Measurements from ENCODE around the gene RPL41.

RPL41 gene

DNA sequence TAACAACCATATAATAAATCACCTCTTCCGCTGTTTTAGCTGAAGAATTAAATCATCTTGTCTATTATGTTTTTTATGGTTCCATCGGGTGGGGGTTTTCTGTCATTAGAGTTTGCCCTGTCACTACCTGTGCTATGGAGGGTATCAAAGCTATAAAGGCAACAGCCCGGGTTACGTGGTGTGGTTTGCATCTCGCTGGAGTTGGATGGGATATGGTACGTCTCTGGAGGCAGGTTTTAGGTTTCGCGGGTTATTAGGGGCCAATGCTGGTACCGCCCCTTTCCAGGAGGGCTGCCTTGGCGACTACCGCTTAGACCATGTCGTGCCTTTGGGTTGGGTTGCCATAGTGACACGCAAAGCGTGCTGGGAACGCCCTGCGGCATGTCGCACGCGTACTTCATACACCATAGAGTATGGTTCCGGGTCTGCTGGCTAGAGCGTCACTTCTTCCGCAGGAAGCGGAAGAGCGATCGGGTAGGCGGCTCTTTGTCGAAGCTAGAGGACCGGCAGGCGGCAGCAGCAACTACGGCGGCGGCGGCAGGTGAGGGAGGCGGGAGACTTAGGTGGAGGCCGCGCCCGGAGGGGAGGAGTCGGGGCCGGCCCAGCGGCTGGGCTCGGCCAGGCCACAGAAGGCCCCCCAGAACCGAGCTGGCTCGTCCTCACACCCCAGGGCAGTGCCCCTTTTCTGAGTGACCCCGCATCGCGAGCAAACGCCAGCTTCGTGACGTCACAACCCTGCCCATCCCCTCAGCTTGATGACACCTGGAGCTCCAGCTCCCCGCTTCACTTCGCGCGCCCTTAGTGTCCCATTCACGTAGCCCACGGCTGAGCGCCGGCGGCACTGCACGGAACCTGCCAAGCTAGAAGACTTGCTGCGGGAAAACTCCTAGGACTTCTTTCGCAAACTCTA lies 1.6 kb downstream of the RPL41 start, which contains the start of gene ZC3H10:
TSS of gene ZC3H10 (plus strand) at position 489 of the 910 bp plus-strand sequence. CDS start 2,297 bp downstream, outside the sequence.
- 1% methylated on average over 50 to 55 of the region's 61 CpGs for WGBS, 2 experiments (ENCODE audit: insufficient coverage in 2 of 2)
- Histone ChIP-seq H3K36me3 (ENCODE audit: control insufficient read depth, insufficient read depth, low read length) (peaks cover 38% of the 10 kb centered on the region), H3K27ac (ENCODE audit: low read depth, low read length, severe bottlenecking) (peak within 1 kb of the TSS; percentile 97), H3K9me3 (ENCODE audit: control insufficient read depth, low read length) (peaks cover 4% of the 10 kb centered on the region), H3K4me1 (ENCODE audit: control insufficient read depth, insufficient read depth, low read length, poor library complexity, severe bottlenecking) (peaks cover 17% of the 10 kb centered on the region), H3K4me3 (ENCODE audit: extremely low read depth, insufficient read depth, low read length, poor library complexity, severe bottlenecking) (peak within 1 kb of the TSS; percentile 86)

- peaks cover 4% of the 10 kb centered on the region for H3K9me3 ChIP-seq (ENCODE audit: control insufficient read depth, low read length)
- peak overlapping the region; percentile 86 for H3K4me3 ChIP-seq (ENCODE audit: extremely low read depth, insufficient read depth, low read length, poor library complexity, severe bottlenecking)
- peaks cover 31% of the 10 kb centered on the region for H3K36me3 ChIP-seq (ENCODE audit: control insufficient read depth, insufficient read depth, low read length)
- peaks cover 17% of the 10 kb centered on the region for H3K4me1 ChIP-seq (ENCODE audit: control insufficient read depth, insufficient read depth, low read length, poor library complexity, severe bottlenecking)
- 28 to 31% methylated on average over 9 to 12 of the region's 13 CpGs for WGBS, 2 experiments (ENCODE audit: insufficient coverage in 2 of 2)
- H3K27ac ChIP-seq (ENCODE audit: low read depth, low read length, severe bottlenecking) = peak overlapping the region; percentile 73
These were observed 2.4 kb downstream of the RPL41 start for GRCh38 chr12:56118688-56119357.

GRCh38 chr12:56119361-56119796 lies 2.9 kb downstream of the RPL41 start:
- H3K4me3 ChIP-seq (ENCODE audit: extremely low read depth, insufficient read depth, low read length, poor library complexity, severe bottlenecking) = peak overlapping the region; percentile 86
- H3K4me1 ChIP-seq (ENCODE audit: control insufficient read depth, insufficient read depth, low read length, poor library complexity, severe bottlenecking) = peaks cover 17% of the 10 kb centered on the region
- 0% methylated on average over 2 of the region's 2 CpGs for WGBS, 2 experiments (ENCODE audit: insufficient coverage in 2 of 2)
- H3K36me3 ChIP-seq (ENCODE audit: control insufficient read depth, insufficient read depth, low read length) = peaks cover 28% of the 10 kb centered on the region
- peak overlapping the region; percentile 38 for H3K27ac ChIP-seq (ENCODE audit: low read depth, low read length, severe bottlenecking)
- peaks cover 4% of the 10 kb centered on the region for H3K9me3 ChIP-seq (ENCODE audit: control insufficient read depth, low read length)

DNA sequence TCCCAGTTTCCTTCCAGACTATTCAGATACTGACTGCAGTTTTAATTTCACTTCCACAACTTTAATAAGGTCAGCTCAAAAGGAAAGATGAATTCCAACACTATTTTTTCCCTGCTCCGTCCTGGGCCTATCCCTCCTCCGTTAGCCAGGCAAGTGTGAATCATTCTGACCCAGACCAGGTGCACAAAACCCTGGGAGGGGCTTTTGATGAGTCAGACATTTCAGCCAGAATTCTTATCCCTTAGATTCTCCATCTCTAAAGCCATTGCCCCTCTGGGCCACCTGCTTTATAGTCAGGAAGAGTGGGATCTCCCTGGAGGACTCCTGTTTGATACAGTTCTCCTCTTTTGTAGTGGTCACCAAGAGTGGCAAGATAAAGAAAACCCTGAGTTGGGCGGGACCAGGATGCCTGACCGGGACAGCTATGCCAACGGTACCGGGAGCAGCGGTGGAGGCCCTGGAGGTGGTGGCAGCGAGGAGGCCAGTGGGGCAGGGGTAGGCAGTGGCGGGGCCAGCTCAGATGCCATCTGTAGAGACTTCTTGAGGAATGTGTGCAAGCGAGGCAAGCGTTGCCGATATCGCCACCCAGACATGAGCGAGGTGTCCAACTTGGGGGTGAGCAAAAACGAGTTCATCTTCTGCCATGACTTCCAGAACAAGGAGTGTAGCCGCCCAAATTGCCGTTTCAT lies 3.9 kb downstream of the RPL41 start:
- H3K9me3 ChIP-seq (ENCODE audit: control insufficient read depth, low read length) = peaks cover 2% of the 10 kb centered on the region
- no peak overlapping the region for H3K4me3 ChIP-seq (ENCODE audit: extremely low read depth, insufficient read depth, low read length, poor library complexity, severe bottlenecking)
- H3K4me1 ChIP-seq (ENCODE audit: control insufficient read depth, insufficient read depth, low read length, poor library complexity, severe bottlenecking) = peaks cover 17% of the 10 kb centered on the region
- H3K36me3 ChIP-seq (ENCODE audit: control insufficient read depth, insufficient read depth, low read length) = peaks cover 28% of the 10 kb centered on the region
- H3K27ac ChIP-seq (ENCODE audit: low read depth, low read length, severe bottlenecking) = no peak overlapping the region
- 96 to 98% methylated on average over 16 to 17 of the region's 17 CpGs for WGBS, 2 experiments (ENCODE audit: insufficient coverage in 2 of 2)

DNA sequence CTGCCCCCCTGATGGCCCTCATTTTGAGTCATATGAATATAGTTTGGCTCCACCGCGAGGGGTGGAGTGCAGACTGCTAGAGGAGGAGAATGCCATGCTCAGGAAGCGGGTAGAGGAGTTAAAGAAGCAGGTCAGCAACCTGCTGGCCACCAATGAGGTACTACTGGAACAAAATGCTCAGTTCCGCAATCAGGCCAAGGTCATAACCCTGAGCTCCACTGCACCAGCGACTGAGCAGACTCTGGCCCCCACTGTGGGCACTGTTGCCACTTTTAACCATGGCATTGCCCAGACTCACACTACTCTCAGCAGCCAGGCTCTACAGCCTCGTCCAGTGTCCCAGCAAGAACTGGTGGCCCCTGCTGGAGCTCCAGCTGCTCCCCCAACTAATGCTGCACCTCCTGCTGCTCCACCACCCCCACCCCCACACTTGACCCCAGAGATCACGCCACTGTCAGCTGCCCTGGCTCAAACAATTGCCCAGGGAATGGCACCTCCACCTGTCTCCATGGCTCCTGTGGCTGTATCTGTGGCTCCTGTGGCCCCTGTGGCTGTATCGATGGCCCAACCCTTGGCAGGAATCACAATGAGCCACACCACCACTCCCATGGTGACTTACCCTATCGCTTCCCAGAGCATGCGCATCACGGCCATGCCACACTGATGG lies 4.9 kb downstream of the RPL41 start:
- WGBS, 2 experiments (ENCODE audit: insufficient coverage in 2 of 2) = 96 to 98% methylated on average over 9 to 11 of the region's 11 CpGs
- Histone ChIP-seq H3K4me1 (ENCODE audit: control insufficient read depth, insufficient read depth, low read length, poor library complexity, severe bottlenecking) (peaks cover 19% of the 10 kb centered on the region), H3K9me3 (ENCODE audit: control insufficient read depth, low read length) (no peaks in the 10 kb centered on the region), H3K27ac (ENCODE audit: low read depth, low read length, severe bottlenecking) (no peak overlapping the region), H3K4me3 (ENCODE audit: extremely low read depth, insufficient read depth, low read length, poor library complexity, severe bottlenecking) (no peak overlapping the region), H3K36me3 (ENCODE audit: control insufficient read depth, insufficient read depth, low read length) (peaks cover 28% of the 10 kb centered on the region)

DNA sequence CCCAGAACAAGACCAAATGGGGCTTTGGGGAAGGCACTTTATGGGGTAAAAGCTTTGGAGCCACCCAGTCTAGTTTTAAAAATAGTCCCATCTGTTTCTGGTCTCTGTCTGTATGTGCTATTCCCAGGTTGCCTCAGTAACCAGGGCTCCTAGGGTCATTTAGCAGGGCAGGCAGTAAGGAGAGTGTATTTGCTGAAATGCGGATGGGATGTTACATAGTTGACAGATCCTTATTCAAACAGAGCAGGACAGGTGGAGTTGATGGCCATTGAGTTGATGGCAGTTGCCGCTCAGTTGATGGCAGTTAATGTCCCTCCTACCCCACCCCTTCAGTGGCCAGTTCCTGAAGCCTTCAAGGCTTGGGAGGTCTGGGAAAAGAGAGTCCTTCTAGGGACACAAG lies 6.2 kb downstream of the RPL41 start:
- Histone ChIP-seq H3K9me3 (ENCODE audit: control insufficient read depth, low read length) (no peaks in the 10 kb centered on the region), H3K4me1 (ENCODE audit: control insufficient read depth, insufficient read depth, low read length, poor library complexity, severe bottlenecking) (peaks cover 31% of the 10 kb centered on the region), H3K36me3 (ENCODE audit: control insufficient read depth, insufficient read depth, low read length) (peaks cover 22% of the 10 kb centered on the region), H3K27ac (ENCODE audit: low read depth, low read length, severe bottlenecking) (no peak overlapping the region), H3K4me3 (ENCODE audit: extremely low read depth, insufficient read depth, low read length, poor library complexity, severe bottlenecking) (no peak overlapping the region)
- 75 to 100% methylated on average over 1 to 2 of the region's 2 CpGs for WGBS, 2 experiments (ENCODE audit: insufficient coverage in 2 of 2)

DNA sequence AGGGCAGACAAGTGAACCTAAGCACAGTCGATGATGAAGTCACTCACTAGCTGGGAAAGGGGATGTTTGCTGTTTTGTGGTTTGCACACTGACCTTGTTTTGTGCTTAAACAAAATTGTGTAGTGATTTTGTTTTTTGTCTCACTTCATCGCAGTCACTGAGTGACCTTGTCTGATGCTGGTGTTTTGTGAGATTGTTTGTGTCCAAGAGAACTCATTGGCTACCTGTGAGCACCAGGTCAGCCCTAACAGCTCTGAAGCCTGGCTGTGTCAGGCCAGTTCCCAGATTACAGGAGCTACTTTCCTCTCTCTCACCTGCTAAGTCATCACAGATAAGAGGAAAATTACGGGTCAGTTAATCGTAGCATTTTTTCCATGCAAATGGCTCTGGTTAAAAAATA lies 7.7 kb downstream of the RPL41 start:
- 100% methylated on average over 2 to 4 of the region's 4 CpGs for WGBS, 2 experiments (ENCODE audit: insufficient coverage in 2 of 2)
- no peaks in the 10 kb centered on the region for H3K9me3 ChIP-seq (ENCODE audit: control insufficient read depth, low read length)
- no peak overlapping the region for H3K27ac ChIP-seq (ENCODE audit: low read depth, low read length, severe bottlenecking)
- H3K4me1 ChIP-seq (ENCODE audit: control insufficient read depth, insufficient read depth, low read length, poor library complexity, severe bottlenecking) = peaks cover 24% of the 10 kb centered on the region
- H3K36me3 ChIP-seq (ENCODE audit: control insufficient read depth, insufficient read depth, low read length) = peaks cover 21% of the 10 kb centered on the region
- H3K4me3 ChIP-seq (ENCODE audit: extremely low read depth, insufficient read depth, low read length, poor library complexity, severe bottlenecking) = no peak overlapping the region

DNA sequence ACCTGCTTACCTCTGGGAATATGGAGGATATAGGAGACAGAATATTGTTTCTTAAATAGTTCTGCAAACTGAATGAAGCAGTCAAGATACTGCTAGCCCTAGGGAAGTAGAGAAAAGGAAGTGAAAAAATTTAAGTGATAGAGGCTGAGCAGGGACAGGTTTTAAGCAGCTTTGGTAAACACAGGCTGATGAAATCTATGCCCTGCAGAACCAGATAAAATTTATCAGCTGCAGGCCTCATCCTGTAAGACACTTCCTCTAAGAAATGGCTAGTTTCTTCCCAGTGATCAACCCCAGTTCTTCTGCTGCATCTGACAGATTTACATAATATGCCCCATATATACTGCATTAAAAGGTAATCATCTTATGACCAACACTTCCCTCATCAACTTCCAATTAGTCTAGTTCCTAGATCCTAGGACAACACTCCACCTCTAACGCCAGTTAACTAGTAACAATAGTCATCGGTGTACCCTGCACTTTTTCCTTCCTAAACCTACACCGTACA lies 10.4 kb downstream of the RPL41 start:
- H3K9me3 ChIP-seq (ENCODE audit: control insufficient read depth, low read length) = no peaks in the 10 kb centered on the region
- peaks cover 21% of the 10 kb centered on the region for H3K4me1 ChIP-seq (ENCODE audit: control insufficient read depth, insufficient read depth, low read length, poor library complexity, severe bottlenecking)
- peaks cover 21% of the 10 kb centered on the region for H3K36me3 ChIP-seq (ENCODE audit: control insufficient read depth, insufficient read depth, low read length)
- WGBS, 2 experiments (ENCODE audit: insufficient coverage in 2 of 2) = 95 to 100% methylated on average over 3 of the region's 3 CpGs
- H3K27ac ChIP-seq (ENCODE audit: low read depth, low read length, severe bottlenecking) = peak overlapping the region; percentile 93
- H3K4me3 ChIP-seq (ENCODE audit: extremely low read depth, insufficient read depth, low read length, poor library complexity, severe bottlenecking) = peak overlapping the region; percentile 82

DNA sequence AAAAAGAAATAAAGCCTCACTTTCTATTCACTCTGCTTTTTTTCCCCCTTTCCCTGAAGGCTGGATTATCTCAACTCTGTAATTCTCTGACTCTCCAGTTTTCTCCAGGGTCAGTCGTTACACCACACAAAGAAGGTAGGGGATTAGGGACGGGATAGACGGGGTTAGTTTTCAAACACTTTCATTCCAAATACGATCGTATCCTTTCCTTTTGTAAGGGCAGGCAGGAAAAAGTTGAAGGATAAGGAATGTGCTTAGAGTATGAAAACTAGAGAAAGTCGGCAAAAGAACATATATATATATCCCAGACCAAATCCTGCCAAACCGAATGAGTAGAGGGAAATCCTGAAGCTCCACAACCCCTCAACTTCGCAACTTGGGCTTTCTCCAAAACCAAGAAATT lies 11.1 kb downstream of the RPL41 start:
- H3K4me1 ChIP-seq (ENCODE audit: control insufficient read depth, insufficient read depth, low read length, poor library complexity, severe bottlenecking) = peaks cover 21% of the 10 kb centered on the region
- peak overlapping the region; percentile 93 for H3K27ac ChIP-seq (ENCODE audit: low read depth, low read length, severe bottlenecking)
- peak overlapping the region; percentile 82 for H3K4me3 ChIP-seq (ENCODE audit: extremely low read depth, insufficient read depth, low read length, poor library complexity, severe bottlenecking)
- 0 to 5% methylated on average over 1 to 2 of the region's 8 CpGs for WGBS, 2 experiments (ENCODE audit: insufficient coverage in 2 of 2)
- H3K9me3 ChIP-seq (ENCODE audit: control insufficient read depth, low read length) = no peaks in the 10 kb centered on the region
- H3K36me3 ChIP-seq (ENCODE audit: control insufficient read depth, insufficient read depth, low read length) = peaks cover 24% of the 10 kb centered on the region
